ENCODE data around the gene OXSR1.
"Not testable (repeated sequence)": the region's sequence is repeated elsewhere in the genome, so short reads cannot be mapped to it uniquely, and the experiment has no call there.

OXSR1 gene

GRCh38 chr3:38155825-38156224, 9.5 kb upstream of the OXSR1 start:
- no peak for TF ChIP-seq CTCF (IDR thresholded peaks at IDR 0.05; ENCODE audit: extremely low read depth, missing control alignments)
- no peak for DNase-seq (ENCODE audit: low spot score)

GRCh38 chr3:38157117-38157516, 8.2 kb upstream of the OXSR1 start:
- TF ChIP-seq CTCF (IDR thresholded peaks at IDR 0.05; ENCODE audit: extremely low read depth, missing control alignments): no peak
- DNase-seq (ENCODE audit: low spot score): no peak

- no peak for TF ChIP-seq CTCF (IDR thresholded peaks at IDR 0.05; ENCODE audit: extremely low read depth, missing control alignments)
- no peak for DNase-seq (ENCODE audit: low spot score)
Observed at GRCh38 chr3:38157595-38157994, 7.7 kb upstream of the OXSR1 start.

- no peak for TF ChIP-seq CTCF (IDR thresholded peaks at IDR 0.05; ENCODE audit: extremely low read depth, missing control alignments)
- no peak for DNase-seq (ENCODE audit: low spot score)
Observed at GRCh38 chr3:38158472-38158871, 6.9 kb upstream of the OXSR1 start.

GRCh38 chr3:38160704-38161103, 4.6 kb upstream of the OXSR1 start:
- DNase-seq (ENCODE audit: low spot score): not testable (repeated sequence)

- no peak for TF ChIP-seq CTCF (IDR thresholded peaks at IDR 0.05; ENCODE audit: extremely low read depth, missing control alignments)
- DNase-seq (ENCODE audit: low spot score): no peak
Observed at GRCh38 chr3:38163117-38163840, 2.1 kb upstream of the OXSR1 start.

- TF ChIP-seq CTCF (IDR thresholded peaks at IDR 0.05; ENCODE audit: extremely low read depth, missing control alignments): no peak
- DNase-seq (ENCODE audit: low spot score): no peak
Observed at GRCh38 chr3:38163841-38164642, 1.3 kb upstream of the OXSR1 start.

GRCh38 chr3:38164643-38164951, 740 bp upstream of the OXSR1 start:
- no peak for TF ChIP-seq CTCF (IDR thresholded peaks at IDR 0.05; ENCODE audit: extremely low read depth, missing control alignments)
- no peak for DNase-seq (ENCODE audit: low spot score)
